ENCODE data around the gene TMPRSS11A. TPM values are rescaled to one million over a fixed set of nuclear protein-coding genes. Genes with fewer than 3 reads are reported as not detected.
A peak's percentile ranks its signal among the peaks of the same experiment; 100 is the strongest.

The TMPRSS11A gene
- total RNA-seq, 1 experiment from 2014 or later = not detected

DNA sequence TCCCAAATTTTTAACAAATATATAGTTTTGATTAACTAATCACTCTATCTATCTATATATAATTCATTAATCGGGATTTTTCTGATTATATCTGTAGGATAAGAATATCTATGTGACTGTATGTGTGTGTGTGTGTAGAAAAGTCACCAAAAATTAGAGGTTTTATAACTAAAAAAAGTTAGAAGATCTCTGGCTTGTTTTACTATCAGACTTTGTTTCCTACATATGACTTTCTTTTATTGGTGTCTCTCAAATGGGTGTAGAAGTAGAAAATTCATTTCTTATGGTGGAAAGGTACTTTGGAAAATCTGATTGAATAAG is 52.7 kb downstream of the TMPRSS11A start:
- H3K27ac ChIP-seq (ENCODE audit: low read length) = no peak overlapping the region
- H3K4me3 ChIP-seq (ENCODE audit: low read length) = no peak overlapping the region
- intact Hi-C loops (cut with micrococcal nuclease) = loop anchor here (1.0 to 2.0 kb wide), 4 partner anchors 17 to 361 kb away; no protein-coding TSS in a partner anchor
- H3K4me1 ChIP-seq (ENCODE audit: insufficient read depth, low read length) = no peaks in the 10 kb centered on the region
- TF ChIP-seq EZH2 (IDR thresholded peaks at IDR 0.05; ENCODE audit: low read length, unreplicated experiment) (no peak), EZH2phosphoT487 (IDR thresholded peaks at IDR 0.05; ENCODE audit: borderline replicate concordance, low read length) (no peak)
- TF ChIP-seq, protein P1, sequence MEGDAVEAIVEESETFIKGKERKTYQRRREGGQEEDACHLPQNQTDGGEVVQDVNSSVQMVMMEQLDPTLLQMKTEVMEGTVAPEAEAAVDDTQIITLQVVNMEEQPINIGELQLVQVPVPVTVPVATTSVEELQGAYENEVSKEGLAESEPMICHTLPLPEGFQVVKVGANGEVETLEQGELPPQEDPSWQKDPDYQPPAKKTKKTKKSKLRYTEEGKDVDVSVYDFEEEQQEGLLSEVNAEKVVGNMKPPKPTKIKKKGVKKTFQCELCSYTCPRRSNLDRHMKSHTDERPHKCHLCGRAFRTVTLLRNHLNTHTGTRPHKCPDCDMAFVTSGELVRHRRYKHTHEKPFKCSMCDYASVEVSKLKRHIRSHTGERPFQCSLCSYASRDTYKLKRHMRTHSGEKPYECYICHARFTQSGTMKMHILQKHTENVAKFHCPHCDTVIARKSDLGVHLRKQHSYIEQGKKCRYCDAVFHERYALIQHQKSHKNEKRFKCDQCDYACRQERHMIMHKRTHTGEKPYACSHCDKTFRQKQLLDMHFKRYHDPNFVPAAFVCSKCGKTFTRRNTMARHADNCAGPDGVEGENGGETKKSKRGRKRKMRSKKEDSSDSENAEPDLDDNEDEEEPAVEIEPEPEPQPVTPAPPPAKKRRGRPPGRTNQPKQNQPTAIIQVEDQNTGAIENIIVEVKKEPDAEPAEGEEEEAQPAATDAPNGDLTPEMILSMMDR (conservative IDR thresholded peaks at IDR 0.05; ENCODE audit: low read depth, low read length) = no peak
- ChIA-PET POLR2A (ENCODE audit: unreplicated experiment) (no interaction called here), CTCF (interaction anchor here (0.6 kb wide), 2 partner anchors 44 to 58 kb away, joined by 3 read pairs; no protein-coding TSS in a partner anchor)
- no peaks in the 10 kb centered on the region for H3K9me3 ChIP-seq (ENCODE audit: low read length)
- no peaks in the 10 kb centered on the region for H3K36me3 ChIP-seq (ENCODE audit: low read depth, low read length)
- no peak for DNase-seq
- no peak overlapping the region for H3K9ac ChIP-seq (ENCODE audit: low read length)
- no peaks in the 10 kb centered on the region for H3K79me2 ChIP-seq (ENCODE audit: low read length)
- no peak for ATAC-seq
- no peak overlapping the region for H3K4me2 ChIP-seq (ENCODE audit: low read length)
- no peaks in the 10 kb centered on the region for H3K9me2 ChIP-seq (replicated peaks; ENCODE audit: low read length)
- H3F3A ChIP-seq (ENCODE audit: low read length, unreplicated experiment) = no peaks in the 10 kb centered on the region
- H2AFZ ChIP-seq (ENCODE audit: low read length) = 0 out of 2 replicates have a peak overlapping the region, but pooled peaks have one; percentile 3
- no TSS peak for BruUV-seq (replicated peaks)
- H3K27me3 ChIP-seq (ENCODE audit: low read length) = no peaks in the 10 kb centered on the region
- no peaks in the 10 kb centered on the region for H4K20me1 ChIP-seq (ENCODE audit: low read length)

DNA sequence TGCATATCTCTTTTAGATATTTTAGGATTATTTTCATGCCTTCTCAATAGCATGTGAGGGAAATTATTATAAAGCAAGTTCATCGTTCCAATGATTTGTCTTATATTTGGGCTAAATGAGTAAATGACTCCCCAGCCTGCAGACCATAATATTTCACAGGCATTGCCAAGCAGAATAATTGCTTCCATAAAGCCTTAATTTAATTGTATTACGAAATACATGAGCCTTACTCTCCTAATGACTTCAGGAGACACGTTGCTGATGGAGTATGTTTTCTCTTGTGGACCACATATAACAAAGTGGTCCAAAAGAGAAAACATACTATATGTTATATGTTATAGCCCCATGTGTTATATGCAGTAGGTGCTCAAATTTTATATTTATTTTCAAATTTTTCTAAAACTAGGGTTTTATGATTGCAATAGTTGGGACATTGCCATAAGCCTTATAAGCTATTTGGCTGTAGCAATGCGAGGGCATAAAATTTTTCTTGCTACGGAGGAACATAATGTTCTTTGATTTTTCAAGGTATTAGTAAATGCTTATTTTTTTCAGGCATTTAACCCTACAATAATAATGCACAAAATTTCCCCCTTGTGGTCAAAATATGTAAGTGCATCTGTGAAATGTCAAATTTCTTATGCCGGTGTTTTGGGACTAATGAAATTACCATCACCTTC is 53.2 kb downstream of the TMPRSS11A start:
- peak; percentile 70 for DNase-seq
- Histone ChIP-seq H3K9me2 (replicated peaks; ENCODE audit: low read length) (no peaks in the 10 kb centered on the region), H2AFZ (ENCODE audit: low read length) (no peak overlapping the region), H4K20me1 (ENCODE audit: low read length) (no peaks in the 10 kb centered on the region), H3K9ac (ENCODE audit: low read length) (no peak overlapping the region), H3K4me1 (ENCODE audit: insufficient read depth, low read length) (no peaks in the 10 kb centered on the region), H3K27ac (ENCODE audit: low read length) (no peak overlapping the region), H3K27me3 (ENCODE audit: low read length) (no peaks in the 10 kb centered on the region), H3K4me2 (ENCODE audit: low read length) (no peak overlapping the region), H3K4me3 (ENCODE audit: low read length) (no peak overlapping the region), H3K9me3 (ENCODE audit: low read length) (no peaks in the 10 kb centered on the region), H3K36me3 (ENCODE audit: low read depth, low read length) (no peaks in the 10 kb centered on the region), H3F3A (ENCODE audit: low read length, unreplicated experiment) (no peaks in the 10 kb centered on the region), H3K79me2 (ENCODE audit: low read length) (no peaks in the 10 kb centered on the region)
- TF ChIP-seq, protein P1 (conservative IDR thresholded peaks at IDR 0.05; ENCODE audit: low read depth, low read length) = peak; percentile 84
- no peak for TF ChIP-seq EZH2phosphoT487 (IDR thresholded peaks at IDR 0.05; ENCODE audit: borderline replicate concordance, low read length)
- ATAC-seq = peak; percentile 53
- BruUV-seq (replicated peaks) = no TSS peak
- ChIA-PET POLR2A (ENCODE audit: unreplicated experiment) (interaction anchor here (0.7 kb wide), 1 partner anchor 58 kb away, joined by 5 read pairs; no protein-coding TSS in a partner anchor), CTCF (interaction anchor here (0.8 to 0.9 kb wide), 2 partner anchors 24 to 163 kb away, joined by 3 to 5 read pairs; no protein-coding TSS in a partner anchor)
- intact Hi-C loops (cut with micrococcal nuclease) = loop anchor here (1.0 to 2.0 kb wide), 4 partner anchors 17 to 361 kb away; no protein-coding TSS in a partner anchor

DNA sequence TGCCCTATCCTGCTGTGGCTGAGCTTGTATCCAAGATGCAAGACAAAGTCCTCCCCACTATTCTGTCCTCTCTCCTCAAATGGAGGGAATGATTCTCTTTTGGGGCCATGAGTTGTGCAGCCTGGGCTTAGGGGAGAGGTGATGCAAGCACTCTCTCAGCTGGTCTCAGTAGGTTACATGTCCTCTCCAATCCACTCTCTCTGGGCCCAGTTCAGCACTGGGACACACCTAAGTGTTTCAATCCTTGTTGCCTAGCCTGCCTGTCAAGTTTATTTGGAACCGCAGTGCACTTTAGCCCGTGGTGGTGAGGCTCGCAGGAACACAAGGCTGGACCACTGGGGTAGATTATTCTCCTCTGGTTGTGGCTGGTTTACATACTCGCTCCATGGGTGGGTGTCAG is 55.6 kb downstream of the TMPRSS11A start:
- Histone ChIP-seq H3K9me3 (ENCODE audit: low read length) (no peaks in the 10 kb centered on the region), H2AFZ (ENCODE audit: low read length) (no peak overlapping the region), H3K27me3 (ENCODE audit: low read length) (no peaks in the 10 kb centered on the region), H3K4me2 (ENCODE audit: low read length) (no peak overlapping the region), H3K79me2 (ENCODE audit: low read length) (no peaks in the 10 kb centered on the region), H3K4me3 (ENCODE audit: low read length) (no peak overlapping the region), H3K9ac (ENCODE audit: low read length) (no peak overlapping the region), H3K27ac (ENCODE audit: low read length) (no peak overlapping the region), H3K4me1 (ENCODE audit: insufficient read depth, low read length) (no peaks in the 10 kb centered on the region), H3F3A (ENCODE audit: low read length, unreplicated experiment) (no peaks in the 10 kb centered on the region), H3K9me2 (replicated peaks; ENCODE audit: low read length) (no peaks in the 10 kb centered on the region), H3K36me3 (ENCODE audit: low read depth, low read length) (no peaks in the 10 kb centered on the region), H4K20me1 (ENCODE audit: low read length) (no peaks in the 10 kb centered on the region)
- DNase-seq (no peak), ATAC-seq (no peak)
- intact Hi-C loops (cut with micrococcal nuclease) = no loop called here
- CTCF ChIA-PET = no interaction called here
- no TSS peak for BruUV-seq (replicated peaks)
- TF ChIP-seq EZH2phosphoT487 (IDR thresholded peaks at IDR 0.05; ENCODE audit: borderline replicate concordance, low read length) = no peak
- TF ChIP-seq EZH2 (IDR thresholded peaks at IDR 0.05; ENCODE audit: low read length, unreplicated experiment) = no peak
- POLR2A ChIA-PET (ENCODE audit: unreplicated experiment) = no interaction called here
